ENCODE measurements around the gene DUS3L.
"Not testable (repeated sequence)": the region's sequence is repeated elsewhere in the genome, so short reads cannot be mapped to it uniquely, and the experiment has no call there.

DUS3L gene

DNA sequence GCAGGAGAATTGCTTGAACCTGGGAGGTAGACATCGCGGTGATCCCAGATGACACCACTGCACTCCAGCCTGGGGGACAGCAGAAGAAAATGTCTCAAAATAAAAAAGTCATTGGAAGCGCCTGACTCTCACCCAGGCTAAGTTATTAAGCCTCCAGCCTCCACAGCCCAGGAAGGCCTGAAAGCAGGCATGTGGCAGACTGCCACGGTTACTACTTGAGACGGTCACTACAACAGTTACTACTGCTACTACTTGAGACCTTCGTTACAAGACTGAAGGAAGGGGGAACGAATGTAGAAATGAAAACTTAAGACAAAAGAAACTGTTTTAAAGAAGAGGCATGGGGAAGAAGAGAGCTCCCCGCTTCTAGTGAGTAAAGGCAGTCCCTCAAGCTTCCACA lies 16.0 kb downstream of the DUS3L start:
- DNase-seq (ENCODE audit: low read depth): no peak

DNA sequence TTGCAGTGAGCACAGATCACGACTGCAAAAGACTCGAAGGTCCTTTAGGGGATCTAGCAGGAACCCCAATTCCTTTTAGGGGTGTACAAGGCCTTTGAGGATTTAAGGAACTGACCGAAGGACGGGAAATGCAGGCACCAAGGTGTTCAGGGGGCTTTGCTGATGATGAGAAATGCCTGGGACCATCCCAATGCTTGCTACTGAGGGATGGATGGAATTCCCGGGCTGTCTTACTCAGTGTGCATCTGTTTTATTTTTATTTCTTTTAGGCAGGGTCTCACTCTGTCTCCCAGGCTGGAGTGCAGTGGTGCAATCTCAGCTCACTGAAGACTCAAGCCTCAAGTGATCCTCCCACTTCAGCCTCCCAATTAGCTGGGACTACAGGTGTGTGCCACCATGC lies 17.7 kb downstream of the DUS3L start:
- DNase-seq (ENCODE audit: low read depth): no peak

DNA sequence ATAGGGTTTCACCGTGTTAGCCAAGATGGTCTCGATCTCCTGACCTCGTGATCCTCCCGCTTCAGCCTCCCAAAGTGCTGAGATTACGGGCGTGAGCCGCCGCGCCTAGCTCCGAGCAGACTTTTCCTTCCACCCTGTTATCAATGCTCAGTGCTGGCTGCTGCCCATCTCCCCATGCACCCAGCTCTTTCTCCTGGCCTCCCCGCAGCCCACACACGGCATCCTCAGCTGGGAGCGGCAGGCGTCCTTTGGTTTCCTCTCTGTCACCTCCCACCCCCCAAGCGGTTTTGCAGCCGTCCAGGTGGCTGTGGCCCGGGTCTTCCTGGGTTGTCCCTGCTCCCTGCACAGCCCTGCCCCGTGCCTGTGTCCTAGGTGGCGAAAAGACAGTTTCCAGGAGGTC lies 18.5 kb downstream of the DUS3L start:
- no peak for DNase-seq (ENCODE audit: low read depth)

DNA sequence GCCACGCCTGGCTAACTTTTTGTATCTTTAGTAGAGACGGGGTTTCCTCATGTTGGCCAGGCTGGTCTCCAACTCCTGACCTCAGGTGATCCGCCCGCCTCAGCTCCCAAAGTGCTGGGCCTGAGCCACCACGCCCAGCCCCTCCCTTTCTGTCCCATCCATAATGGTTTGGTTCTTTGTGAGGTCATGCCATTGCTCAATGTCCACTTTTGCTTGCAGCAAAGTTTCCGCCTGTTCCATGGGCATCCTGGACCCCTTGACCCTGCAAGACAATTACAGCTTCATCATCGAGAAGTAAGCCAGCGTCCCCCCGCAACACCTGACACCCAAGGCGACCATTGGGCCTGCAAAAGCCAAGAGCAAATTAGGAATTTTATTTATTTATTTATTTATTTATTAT lies 23.0 kb downstream of the DUS3L start:
- DNase-seq (ENCODE audit: low read depth): no peak

DNA sequence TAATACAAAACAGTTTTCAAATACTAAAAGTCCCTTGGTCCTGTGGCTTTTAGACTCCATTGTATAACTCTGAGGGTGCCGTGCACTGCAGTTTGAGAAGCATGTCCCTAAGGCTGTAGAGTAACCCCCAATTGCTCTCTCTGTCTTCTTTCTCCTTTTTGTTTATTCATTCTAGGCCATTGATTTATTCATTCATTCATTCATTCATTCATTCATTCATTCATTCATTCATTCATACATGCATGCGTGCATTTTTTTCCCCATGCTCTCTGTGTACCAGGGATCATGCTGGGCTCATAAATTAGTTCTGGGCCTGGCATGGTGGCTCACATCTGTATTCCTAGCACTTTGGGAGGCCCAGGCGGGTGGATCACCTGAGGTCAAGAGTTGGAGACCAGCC lies 25.7 kb downstream of the DUS3L start:
- no peak for DNase-seq (ENCODE audit: low read depth)

DNA sequence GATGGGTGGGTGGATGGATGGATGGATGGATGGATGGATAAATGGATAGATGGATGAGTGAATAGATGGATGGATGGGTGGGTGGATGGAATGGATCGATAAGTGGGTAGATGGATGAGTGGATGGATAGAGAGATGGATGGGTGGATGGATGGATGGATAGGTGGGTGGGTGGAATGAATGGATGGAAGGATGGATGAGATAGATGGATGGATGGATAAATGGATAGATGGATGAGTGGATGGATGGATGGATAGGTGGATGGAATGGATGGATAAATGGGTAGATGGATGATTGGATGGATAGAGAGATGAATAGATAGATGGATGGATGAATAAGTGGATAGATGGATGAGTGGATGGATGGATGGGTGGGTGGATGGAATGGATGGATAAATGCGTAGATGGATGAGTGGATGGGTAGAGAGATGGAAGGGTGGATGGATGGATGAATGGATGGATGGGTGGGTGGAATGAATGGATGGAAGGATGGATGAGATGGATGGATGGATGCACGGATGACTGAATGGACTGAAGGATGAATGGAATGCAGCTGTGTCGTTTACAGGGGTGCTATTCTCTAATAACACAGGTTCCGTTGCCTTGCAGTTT lies 28.2 kb downstream of the DUS3L start:
- DNase-seq (ENCODE audit: low read depth): no peak

DNA sequence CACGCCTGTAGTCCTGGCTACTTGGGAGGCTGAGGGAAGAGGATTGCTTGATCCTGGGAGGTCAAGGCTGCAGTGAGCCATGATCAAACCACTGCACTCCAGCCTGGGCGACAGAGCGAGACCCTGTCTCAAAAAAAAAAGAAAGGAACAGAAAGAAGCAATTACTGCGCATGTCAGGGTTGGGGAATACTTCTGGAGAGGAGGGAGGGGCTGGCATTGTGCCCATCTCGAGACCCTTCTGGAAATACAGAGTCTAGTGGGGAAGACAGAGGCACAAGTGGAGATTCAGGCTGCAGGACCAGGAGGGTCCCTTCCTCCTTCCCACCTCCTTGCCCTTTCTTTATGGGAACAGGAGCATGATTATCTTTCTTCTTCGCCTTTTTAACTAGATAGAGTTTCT lies 37.2 kb downstream of the DUS3L start:
- no peak for DNase-seq (ENCODE audit: low read depth)

DNA sequence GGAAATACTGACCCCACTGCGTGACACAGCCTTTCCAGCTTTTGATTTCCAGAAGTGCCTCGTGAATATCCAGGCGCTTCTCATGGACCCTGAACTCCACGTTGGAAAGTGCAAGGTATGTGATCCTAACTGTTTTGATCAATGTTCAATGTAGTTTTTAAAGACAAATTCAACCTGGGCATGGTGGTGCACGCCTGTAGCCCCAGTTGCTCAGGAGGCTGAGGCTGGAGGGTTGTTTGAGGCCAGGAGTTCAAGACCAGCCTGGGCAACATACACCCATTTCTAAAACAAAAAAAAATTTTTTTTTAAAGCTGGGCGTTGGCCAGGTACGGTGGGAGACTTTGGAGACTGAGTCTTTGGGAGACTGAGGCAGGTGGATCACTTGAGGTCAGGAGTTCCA lies 39.3 kb downstream of the DUS3L start:
- DNase-seq (ENCODE audit: low read depth): no peak

DNA sequence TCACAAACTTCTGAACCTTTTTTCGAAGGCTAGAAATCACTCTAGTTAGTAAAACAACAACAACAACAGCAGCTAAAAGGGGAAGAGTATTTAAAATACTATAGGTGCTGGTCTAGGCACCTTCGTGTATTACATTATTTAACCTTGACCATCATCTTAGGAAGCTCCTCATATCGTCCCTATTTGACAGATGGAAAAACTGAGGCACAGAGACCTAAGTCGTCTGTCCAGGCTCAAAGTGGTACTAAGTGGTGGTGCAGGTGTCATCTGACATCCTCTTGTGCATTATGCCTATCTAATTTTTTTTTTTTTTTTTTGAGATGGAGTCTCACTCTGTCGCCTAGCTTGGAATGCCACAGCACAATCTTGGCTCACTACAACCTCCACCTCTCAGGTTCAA lies 41.5 kb downstream of the DUS3L start:
- DNase-seq (ENCODE audit: low read depth): no peak

DNA sequence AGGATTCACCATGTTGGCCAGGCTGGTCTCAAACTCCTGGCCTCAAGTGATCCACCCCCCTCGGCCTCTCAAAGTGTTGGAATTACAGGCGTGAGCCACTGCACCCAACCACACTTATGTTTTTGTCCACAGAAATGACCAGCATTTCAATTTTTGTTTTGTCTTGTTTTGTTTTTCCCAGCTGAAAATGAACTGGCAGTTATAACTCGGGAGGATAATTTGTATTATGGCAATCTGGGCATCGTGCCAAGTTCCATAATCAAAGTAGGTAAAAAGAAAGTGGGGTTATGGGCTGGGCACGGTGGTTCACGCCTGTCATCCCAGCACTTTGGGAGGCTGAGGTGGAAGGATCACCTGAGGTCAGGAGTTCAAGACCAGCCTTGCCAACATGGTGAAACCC lies 42.0 kb downstream of the DUS3L start:
- DNase-seq (ENCODE audit: low read depth): not testable (repeated sequence)

DNA sequence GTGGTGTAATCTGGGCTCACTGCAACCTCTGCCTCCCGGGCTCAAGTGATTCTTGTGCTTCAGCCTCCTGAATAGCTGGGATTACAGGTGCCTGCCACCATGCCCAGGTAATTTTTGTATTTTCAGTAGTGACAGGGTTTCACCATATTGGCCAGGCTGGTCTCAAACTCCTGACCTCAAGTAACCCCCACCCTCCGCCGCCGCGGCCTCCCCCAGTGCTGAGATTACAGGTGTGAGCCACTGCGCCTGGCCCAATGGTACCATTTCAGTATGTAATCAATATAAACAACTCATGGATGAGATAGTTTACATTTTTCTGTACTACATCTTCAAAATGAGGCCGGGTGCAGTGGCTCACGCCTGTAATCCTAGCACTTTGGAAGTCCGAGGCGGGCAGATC lies 46.0 kb downstream of the DUS3L start:
- DNase-seq (ENCODE audit: low read depth): not testable (repeated sequence)

DNA sequence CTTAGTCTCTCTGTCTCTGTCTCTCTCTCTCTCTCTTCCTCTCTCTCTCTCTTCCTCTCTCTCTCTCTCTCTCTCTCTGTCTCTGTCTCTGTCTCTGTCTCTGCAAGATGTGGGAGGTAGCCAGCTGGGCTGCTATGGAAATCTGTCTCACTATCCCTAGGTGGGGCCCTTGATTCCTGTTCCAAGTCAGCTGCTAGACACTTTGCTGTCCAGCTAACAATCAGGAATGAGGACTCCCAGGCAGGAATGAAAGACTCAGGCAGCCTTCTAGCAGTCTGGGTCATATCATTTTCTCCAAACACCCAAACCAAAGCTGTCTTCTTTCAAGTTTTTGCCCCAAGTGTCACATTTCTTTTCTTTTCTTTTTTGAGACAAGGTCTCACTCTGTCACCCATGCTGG lies 47.3 kb downstream of the DUS3L start:
- DNase-seq (ENCODE audit: low read depth): no peak

DNA sequence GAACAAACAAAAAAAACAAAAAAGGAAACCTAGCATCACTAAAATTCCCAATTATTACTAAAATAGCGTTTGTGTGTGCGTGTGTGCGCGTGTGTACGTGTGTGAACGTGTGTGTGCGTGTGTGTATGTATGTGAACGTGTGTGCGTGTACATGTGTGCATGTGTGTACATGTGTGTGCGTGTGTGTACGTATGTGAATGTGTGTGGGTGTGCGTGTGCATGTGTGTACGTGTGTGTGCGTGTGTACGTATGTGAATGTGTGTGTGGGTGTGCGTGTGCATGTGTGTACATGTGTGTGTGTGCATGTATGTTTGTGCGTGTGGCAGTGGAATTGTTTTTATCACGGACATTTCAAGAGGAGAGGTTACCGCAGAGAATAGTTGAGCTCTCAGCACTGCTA lies 48.9 kb downstream of the DUS3L start:
- DNase-seq (ENCODE audit: low read depth): no peak

DNA sequence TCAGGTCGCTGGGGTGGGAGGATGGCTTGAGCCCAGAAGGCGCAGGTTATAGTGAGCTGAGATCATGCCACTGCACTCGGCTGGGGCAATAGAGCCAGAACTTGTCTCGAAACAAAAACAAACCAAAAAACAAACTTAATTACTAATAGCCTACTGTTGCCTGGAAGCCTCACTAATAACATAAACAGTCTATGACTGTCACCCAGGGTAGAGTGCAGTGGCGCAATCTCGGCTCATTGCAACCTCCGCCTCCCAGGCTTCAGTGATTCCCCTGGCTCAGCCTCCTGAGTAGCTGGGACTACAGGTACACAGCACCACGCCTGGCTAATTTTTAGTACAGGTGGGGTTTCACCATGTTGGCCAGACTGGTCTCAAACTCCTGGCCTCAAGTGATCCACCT lies 52.5 kb downstream of the DUS3L start:
- DNase-seq (ENCODE audit: low read depth): no peak

Data from T follicular helper cell (primary cell).